NCI-H510A treated with DMSO at 0.1 percent for 48 hours (cell line): ENCODE results near the gene OBSCN.
"Not testable (repeated sequence)": the region's sequence is repeated elsewhere in the genome, so short reads cannot be mapped to it uniquely, and the experiment has no call there.

ENCODE experiments used
- DNase-seq: peaks from one replicate; lab custom pipeline; 2025; lab: John Stamatoyannopoulos, UW

The OBSCN gene

DNA sequence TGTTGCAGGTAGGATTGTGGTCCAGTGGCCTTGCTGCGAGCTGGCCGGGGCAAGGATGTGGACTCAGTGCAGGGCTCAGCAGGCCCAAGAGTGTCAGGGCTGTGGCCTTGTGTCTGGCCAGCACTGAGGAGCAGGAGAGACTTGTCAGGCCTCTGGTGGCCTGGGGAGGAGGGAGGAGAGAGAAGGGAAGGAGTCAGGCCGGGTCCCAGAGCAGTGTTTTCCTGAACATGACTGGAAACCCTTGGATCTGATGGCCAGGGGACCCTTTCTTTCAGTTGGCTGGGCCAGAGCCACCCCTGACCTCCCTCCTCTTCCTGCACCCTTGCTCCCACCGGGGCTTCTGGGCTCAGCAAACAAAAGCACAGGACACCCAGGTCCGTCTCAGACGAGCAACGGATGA lies 37.2 kb upstream of the OBSCN start:
- DNase-seq, result no peak

DNA sequence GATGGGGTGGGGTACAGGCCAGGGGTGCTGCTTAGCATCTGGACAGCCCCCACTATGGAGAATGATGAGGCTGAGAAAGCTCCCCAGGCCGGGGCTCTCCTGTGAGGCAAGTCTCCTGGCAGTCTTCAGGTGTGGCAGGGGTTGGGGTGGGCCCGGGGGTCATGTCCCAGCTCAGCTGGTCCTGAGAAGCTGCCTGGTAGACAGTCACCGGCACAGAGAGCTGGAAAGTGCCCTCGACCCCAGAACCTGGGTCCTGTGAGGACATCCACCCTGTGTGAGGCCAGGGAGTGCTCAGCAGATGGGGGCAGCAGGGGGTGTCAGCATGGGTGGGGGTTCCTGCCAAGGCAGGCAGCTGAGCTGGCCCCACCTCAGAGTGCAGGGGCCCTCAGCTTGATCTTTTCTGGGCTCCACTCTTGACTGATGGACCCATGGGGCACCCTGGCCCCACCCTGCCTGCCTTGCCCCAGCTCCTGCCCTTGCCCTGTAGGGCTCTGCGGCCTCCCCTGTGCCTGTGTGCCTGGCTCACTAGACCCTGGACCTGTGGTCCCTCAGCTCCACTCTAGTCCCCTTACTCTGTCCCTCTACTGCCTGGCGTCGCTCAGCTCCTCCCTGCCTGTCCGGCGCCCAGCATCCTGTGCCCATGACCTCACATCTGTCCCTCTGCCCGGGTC lies 36.5 kb upstream of the OBSCN start:
- no peak for DNase-seq

DNA sequence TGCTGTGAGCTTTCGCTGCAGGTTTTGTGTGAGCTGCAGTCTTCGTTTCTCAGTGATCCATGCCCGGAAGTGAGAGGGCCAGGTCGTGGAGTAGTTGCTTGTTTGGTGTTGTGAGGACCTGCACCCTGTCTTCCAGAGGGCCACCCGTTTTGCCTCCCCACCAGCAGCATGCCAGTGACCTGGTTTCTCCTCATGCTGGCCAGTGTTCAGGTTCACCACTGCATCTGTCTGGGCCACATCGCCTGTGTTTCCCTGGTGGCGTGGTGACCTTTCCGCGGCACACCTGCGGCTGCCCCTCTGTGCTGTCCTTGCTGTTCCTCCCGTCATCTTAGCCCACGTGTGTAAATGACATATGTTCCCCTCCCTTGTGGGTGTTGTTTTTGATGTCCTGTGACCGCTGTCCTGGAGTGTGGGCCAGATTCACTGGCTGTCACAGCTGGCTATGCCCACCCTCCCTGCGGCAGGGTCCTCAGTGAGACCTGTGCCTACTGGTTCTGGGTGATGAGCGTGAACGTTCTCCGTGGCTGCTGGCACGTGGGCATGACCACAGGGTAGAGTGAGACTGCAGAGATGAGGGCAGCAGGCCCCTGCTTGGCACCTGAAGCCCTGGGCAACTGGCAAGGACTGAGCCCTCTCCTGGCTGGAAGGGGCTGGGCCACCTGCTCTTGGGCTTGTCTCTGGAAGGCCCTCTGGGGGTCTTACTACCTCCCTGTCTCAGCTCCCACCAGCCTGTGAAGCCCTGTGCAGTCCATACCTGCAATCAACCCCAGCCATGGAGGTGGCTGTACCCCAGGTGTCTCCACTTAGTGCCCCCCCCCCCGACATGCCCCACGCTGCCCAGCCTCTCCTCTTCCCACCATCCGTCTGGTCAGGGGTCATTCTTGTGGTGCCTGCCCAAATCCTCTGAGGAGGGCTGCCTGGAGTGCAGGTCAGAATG lies 35.0 kb upstream of the OBSCN start:
- no peak for DNase-seq

DNA sequence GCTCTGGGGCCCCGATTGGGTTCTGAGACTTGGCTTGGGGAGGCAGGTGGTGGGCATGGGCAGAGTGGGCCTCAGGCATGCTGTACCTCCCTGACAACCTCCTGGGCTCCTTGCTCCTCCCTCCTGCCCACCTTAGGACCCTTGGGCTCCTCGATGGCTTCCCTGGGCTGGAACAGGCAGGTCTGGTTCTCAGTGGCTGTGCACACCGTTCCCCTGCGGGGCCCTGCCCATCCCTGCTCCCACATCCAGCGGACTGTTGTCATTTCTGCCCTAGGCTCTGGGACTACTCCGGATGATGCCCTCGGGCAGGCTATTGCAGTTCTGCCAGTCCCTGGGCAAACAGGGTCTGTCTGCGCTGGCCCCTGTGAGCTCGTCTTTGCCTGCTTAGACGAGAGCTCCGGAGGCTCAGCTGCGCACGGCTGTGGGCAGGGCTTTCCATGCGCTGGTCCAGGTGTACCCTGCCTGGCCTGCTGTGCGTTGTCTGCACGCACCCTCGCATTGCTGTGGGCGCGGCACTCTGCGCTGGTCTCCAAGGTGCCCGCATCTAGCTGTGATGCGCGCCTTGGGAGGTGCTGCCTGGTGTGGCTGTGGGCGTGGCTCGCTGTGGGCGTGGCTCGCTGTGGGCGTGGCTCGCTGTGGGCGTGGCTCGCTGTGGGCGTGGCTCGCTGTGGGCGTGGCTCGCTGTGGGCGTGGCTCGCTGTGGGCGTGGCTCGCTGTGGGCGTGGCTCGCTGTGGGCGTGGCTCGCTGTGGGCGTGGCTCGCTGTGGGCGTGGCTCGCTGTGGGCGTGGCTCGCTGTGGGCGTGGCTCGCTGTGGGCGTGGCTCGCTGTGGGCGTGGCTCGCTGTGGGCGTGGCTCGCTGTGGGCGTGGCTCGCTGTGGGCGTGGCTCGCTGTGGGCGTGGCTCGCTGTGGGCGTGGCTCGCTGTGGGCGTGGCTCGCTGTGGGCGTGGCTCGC lies 34.0 kb upstream of the OBSCN start:
- not testable (repeated sequence) for DNase-seq

DNA sequence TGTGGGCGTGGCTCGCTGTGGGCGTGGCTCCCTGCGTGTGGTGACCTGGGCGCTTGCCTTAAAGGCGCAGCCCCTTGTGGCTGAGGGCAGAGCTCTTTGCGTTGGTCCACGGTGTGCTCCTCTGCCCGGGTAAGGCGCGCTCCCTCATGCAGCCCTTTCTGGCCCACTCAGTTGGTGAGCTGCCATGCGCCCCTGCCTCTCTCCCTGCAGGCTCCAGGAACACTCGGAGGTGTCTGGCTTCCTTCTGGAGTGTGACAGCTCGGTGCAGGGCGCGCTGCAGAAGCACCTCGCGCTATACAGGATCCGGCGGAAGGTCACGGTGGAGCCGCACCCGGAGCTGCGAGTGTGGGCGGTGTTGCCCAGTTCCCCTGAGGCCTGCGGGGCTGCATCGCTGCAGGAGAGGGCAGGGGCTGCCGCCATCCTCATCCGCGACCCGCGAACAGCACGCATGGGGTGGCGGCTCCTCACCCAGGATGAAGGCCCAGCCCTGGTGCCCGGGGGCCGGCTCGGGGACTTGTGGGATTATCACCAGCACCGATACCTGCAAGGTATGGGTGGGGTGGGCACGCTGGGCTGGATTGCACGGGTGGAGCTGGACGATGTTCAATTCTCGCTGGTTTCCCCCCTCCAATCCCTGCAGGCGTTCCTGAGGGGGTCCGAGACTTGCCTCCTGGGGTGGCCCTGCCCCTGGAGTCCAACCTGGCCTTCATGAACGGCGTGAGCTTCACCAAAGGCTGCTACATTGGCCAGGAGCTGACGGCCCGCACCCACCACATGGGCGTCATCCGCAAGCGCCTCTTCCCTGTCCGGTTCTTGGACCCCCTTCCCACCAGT lies 33.1 kb upstream of the OBSCN start:
- DNase-seq, result no peak

DNA sequence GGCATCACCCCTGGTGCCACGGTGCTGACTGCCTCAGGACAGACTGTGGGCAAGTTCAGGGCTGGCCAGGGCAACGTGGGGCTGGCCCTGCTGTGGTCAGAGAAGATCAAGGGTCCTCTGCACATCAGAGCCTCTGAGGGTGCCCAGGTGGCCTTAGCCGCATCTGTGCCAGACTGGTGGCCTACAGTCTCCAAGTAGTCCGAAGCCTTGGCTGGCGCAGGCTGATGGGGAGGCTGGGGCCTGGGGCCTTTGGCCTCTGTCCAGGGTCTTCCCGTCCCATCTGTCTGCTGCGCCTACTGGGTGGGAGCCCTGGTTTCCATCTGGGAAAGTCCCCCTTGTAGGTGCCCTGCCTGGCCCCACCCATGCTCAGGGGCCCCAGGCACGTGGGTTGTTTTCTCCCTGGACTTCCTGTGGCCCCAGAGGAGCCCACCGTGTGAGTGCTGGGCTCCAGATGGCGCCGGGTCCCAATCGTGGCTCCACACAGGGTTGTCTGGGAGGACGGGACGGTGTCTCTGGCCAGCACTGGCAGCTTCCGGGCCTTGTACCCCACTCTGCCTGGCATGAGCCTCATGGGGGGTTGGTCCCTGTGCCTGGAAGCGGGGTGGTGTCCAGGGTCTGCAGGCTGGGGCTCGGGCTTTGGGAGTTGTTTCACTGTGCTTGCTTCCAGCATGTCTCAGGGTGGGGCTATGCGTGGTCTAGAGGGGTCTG lies 32.4 kb upstream of the OBSCN start:
- no peak for DNase-seq

DNA sequence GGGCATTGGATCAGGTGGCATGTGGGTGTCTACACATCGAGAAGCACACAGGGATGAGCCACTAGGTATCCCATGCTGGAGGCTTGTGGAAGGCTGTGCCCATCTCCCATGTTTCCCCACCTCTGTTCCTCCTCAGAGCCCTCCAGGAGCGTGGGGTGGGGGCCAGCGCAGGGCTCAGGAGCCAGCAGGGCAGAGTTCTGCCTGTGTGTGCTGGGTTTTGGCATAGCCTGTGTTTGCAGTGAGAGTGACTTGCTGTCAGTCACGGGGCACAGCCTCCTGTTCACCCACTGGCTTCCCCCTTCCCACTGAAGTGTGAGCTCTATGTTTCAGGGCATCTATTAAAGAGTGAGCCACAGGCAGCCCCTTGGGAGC lies 31.8 kb upstream of the OBSCN start:
- no peak for DNase-seq

DNA sequence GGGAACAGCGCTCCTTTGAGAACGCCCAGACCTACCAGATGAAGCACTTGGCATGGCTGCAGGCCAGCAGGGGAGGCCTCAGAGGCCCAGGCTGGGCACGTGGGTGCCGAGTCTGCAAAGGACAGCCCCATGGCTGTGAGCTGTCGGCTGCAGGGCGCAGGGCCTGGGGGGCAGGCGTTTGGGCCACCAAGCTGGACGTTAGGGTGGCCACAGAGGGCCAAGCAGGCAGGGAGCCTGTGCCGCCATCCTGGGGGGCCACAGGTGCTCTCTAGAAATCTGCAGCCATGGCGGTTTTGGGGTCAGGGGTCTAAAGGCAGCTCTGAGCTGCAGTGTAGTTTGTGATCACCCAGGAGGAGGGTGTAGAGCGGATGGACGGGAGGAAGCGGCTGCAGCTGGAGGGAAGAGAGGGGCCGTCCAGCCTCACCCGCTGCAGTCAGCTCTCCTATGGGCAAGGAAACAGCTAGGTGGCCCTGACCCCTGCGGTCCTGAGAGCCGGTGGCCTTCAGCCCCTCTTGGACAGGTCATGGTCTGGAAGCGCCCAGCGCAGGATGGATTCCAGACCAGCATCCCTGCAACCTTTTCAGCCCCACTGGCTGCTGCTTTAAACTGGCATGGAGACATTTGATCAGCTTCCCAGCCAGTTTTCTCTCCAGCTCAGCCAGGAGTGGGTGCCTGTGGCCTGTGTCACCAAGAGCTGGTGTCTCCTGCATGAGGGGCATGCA lies 31.2 kb upstream of the OBSCN start:
- no peak for DNase-seq

DNA sequence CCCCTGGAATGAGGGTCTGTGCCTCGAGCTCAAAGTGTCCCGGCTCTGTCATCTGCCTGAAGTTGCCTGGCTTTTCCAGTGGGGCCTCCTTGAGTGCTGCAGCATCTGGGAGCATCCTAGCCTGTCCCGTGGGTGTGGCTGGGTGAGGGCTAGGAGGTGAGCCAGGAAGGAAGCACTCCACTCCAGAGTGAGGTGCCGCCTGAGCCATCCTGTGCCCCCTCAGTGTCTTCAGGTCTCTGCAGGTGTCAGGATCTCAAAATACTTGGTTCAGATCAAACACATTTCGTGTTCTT lies 30.7 kb upstream of the OBSCN start:
- no peak for DNase-seq

DNA sequence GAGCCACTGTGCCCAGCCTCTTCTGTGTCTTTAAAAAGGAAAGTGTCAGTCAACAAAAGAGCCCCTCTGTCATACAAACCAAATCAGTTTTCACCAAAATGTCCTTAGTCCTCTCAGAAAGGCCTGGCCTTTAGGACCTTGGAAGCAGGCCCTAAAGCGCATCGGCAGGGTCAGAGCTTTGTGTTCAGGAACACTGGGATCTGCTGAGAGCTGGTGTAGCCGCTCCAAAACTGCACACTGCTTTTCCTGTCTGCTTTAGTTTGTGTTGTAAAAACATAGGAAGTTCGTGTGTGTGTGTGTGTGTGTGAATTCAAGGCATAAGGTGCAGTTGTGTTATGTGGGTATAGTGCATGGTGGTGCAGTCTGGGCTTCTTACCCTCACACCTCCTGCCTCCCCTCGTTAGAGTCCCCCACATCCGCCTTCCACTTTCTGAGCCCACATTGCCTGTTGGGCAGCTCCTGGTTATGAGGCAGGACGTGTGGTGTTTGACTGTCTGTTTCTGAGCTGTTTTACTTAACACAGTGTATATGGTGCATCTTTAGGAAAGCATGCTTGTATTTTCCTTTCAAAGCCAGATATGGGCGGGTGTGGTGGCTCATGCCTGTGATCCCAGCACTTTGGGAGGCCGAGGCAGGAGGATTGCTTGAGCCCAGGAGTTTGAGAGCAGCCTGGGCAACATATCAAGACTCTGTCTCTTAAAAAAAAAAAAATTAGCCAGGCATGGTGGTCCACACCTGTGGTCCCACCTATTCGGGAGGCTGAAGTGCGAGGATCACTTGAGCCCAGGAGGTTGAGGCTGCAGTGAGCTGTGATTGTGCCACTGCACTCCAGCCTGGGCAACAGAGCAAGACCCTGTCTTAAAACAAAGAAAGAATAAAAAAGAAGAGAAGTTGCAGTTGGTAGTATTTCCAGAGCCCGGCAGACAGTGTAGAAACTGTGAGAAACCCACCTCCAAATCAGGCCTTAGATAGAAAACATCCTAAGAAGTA lies 29.8 kb upstream of the OBSCN start:
- no peak for DNase-seq

DNA sequence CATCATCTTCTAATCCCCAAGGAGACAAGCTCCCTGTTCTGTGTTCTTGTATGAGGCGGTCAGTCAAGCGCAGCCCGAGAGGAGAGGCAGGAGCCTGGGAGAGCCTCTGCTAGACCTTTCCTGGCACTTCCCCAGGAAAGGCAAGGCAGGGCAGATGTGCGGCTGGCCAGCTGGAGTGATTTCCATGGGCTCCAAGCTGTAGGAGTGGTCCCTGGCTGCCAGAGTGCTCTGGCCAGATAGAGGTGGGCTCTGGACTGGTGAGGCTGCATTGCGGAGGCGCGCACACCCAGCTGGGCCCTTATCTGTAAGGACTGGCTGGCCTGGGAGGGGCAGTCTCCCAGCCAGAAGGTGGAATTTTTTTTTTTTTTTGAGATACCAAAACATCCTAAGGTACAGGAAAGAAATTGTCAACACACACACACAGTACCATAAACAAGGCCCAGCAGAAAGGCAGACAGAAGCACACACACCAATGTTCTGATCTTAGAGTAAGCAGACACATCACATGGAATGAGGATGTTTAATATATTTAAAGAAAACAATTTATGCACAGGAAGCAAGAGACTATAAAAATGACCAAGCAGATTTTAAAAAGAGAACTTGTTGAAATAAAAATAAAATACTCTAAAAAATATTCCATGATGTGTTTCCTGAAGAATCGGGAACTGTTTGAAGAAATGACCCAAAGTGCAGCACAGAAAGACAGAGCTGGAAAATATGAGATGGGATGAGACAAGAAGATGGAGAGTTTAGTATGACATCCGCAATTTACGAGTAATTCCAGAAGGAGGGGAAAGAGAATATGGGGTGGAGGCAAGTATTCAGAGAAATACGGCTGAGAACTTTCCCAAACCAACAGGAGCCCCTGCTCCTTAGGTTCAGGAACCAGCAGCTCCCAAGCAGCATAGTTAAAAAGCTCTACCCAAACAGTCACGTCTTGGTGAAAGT lies 28.8 kb upstream of the OBSCN start:
- DNase-seq, result no peak

DNA sequence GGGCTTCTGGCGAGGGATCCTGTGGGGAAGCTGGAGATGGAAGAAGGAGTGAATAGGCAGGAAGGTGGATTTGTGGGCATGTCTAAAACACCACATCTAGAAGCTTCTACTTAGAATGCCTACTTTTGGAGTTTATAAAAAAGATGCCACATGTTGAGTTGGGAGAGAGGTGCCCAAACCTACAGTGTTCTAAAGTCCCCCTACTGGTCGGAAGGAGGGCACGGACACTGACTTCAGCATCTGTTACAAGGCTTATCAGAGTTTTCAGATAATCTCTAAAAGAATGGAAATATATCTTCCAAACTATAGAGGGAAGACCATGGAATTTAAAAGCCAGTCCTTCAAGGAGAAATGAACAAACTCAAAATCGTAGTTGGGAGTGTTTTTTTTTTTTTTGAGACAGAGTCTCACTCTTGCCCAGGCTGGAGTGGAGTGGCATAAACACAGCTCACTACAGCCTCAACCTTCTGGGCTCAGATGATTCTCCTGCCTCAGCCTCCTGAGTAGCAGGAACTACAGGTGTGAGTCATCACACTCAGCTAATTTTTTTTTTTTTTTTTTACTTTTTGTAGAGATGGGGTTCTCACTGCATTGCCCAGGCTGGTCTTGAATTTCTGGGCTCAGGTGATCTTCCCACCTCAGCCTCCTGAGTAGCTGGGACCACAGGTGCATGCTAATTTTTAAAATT lies 27.4 kb upstream of the OBSCN start:
- DNase-seq, result no peak

DNA sequence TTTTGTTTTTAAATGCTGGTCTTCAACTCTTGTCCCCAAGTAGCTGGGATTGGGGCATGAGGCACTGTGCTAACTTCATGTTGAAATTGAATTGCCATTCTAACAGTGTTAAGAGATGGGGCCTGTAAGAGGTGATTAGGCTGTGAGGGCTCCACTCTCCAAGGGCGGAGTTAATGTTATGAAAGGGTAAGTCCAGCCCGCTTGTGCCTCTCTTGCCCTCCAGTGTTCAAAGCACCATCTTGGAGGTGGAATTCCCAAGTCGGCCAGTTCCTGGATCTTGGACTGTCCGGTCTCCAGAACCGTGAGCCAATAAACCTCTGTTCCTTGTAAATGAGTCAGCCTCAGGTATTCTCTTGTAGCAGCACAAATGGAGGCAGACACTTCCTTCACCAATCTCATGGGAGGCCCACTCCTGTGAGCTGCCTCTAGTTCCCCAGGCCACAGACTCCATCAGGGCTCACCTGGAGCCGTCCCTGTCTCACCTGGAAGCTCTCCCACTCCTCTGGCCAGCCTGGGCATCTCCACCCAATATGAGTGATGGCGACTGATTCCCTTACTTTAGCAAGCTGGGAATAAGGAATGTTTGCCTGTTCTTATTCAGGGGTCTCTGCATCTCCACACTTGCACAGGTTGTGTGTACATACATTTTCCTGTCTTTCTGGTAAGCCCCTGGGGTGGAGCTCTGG lies 26.7 kb upstream of the OBSCN start:
- DNase-seq, result no peak

DNA sequence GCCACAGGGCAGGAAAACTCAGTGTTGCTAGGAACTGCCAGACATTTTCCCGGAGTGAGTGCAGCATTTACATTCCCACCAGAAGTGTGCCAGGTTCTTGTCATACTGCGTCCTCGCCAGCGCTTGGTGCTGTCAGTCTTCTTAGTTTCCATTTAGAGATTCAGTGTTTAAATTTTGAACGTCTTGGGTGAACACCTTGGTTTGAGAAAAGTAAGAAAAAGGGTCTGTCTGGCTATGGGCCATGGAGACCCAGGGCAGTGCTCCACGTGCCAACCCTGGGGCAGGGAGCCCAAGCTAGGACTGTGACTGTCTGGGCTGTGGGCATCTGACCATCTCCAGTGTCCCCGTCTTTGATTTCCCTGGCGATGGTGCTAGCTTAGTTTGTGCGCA lies 26.2 kb upstream of the OBSCN start:
- DNase-seq, result no peak

DNA sequence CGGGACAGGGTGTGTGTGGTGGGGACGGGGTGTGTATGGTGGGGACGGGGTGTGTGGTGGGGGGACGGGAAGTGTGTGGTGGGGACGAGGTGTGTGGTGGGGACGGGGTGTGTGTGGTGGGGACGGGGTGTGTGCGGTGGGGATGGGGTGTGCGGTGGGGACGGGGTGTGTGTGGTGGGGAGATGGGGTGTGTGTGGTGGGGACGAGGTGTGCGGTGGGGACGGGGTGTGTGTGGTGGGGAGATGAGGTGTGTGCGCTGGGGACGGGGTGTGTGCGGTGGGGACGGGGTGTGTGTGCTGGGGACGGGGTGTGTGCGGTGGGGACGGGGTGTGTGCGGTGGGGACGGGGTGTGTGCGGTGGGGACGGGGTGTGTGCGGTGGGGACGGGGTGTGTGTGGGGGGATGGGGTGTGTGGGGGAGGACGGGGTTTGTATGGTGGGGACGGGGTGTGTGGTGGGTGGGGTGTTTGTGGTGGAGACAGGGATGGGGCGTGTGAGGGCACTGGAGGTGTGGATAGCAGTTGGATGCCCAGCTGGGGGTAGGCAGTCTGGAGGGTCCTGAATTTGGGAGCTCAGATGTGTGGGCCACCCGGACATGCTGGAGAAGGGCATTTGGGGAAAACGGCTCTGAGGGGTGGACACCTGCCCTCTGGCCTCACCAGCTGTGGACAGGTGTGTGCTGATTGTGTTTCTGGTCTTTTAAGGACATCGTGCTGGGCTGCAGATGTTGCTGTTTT lies 25.4 kb upstream of the OBSCN start:
- DNase-seq, result no peak

DNA sequence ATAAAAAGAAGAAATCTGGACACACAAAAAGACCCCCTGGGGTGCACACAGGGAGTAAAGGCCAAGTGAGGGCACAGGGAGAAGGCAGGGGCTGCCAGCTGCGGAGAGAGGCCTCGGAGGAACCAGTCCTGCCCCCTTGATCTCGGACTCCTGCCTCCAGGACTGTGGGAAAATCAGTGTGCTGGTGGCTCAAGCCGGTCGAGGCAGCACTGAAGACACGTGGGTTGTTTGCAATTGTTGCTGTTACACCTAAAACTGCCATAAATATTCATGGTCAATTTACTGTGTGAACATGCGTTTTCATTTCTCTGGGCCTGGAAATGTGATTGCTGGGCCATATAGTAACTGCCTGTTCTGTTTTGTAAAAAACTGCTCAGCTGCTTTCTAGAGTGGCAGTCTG lies 23.7 kb upstream of the OBSCN start:
- DNase-seq, result no peak
